ENCODE data around the gene RBP2.

The RBP2 gene

DNA sequence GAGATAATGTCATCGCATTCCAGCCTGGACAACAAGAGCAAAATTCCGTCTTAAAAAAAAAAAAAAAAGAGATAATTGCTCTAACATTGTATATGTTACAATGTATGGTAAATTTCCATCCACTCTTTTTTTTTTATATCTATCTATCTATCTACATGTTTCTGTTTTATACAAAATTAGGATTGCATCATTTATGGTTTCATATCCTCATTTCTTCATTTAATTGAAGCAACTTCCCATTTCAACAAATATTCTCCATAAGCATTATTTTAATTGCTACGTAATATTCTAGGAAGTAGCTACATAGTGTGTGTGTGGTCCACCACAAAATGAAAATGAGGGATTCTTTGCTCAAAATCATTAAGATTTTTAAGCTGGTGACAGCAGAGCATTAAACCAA lies 44.8 kb upstream of the RBP2 start:
- in situ Hi-C loops (cut with HindIII; ENCODE audit: low pct_ligation_motif_present, low sequenced_read_pairs), result no loop called here
- no peak for DNase-seq

DNA sequence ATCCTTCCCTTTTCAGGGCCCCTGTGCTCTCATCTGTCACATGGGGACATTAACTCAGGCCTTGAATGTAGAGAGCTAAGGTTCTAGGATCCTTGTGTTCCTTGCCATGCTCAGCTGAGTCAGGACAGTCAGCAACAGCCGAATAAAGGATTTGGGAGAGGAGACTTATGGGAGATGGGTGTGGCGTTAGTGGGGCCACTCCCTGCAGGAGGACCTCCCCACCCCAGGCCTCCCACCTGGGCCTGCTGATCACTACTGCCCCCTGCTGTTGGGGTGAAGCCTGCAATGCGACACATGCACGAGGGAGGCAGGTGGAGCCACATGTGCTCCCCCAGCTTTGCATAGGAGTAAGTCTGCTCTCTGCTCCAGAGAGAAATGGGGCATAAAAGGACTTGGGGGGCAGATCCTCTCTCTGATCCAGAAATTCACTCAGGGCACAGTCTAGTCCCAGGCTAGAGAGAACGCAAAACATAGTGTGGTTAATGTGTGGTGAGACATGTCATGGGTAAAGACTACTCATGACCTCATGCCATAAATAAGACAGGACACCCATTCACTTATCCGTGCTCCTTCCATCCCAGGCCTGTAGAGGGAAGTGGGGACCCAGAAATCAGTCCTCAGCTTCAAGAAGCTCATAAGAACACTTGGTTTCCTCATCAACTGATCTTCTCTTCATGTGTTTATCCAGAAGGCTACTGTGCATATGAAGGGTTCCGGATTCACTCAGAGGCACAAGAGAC lies 43.9 kb upstream of the RBP2 start:
- no peaks in the 10 kb centered on the region for H3K36me3 ChIP-seq (replicated peaks)
- no peak overlapping the region for H3K27ac ChIP-seq
- TF ChIP-seq, protein P1, sequence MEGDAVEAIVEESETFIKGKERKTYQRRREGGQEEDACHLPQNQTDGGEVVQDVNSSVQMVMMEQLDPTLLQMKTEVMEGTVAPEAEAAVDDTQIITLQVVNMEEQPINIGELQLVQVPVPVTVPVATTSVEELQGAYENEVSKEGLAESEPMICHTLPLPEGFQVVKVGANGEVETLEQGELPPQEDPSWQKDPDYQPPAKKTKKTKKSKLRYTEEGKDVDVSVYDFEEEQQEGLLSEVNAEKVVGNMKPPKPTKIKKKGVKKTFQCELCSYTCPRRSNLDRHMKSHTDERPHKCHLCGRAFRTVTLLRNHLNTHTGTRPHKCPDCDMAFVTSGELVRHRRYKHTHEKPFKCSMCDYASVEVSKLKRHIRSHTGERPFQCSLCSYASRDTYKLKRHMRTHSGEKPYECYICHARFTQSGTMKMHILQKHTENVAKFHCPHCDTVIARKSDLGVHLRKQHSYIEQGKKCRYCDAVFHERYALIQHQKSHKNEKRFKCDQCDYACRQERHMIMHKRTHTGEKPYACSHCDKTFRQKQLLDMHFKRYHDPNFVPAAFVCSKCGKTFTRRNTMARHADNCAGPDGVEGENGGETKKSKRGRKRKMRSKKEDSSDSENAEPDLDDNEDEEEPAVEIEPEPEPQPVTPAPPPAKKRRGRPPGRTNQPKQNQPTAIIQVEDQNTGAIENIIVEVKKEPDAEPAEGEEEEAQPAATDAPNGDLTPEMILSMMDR (IDR thresholded peaks at IDR 0.05; ENCODE audit: low read depth, low read length, missing control alignments), result peak; percentile 61
- peak; percentile 24 for DNase-seq
- in situ Hi-C loops (cut with HindIII; ENCODE audit: low pct_ligation_motif_present, low sequenced_read_pairs), result no loop called here
- H3K27me3 ChIP-seq (replicated peaks), result no peaks in the 10 kb centered on the region
- H3K4me3 ChIP-seq (ENCODE audit: low read depth, low read length), result no peak overlapping the region

More for the DNA sequence above, 44.8 kb upstream of the RBP2 start:
- TF ChIP-seq, protein P1 (IDR thresholded peaks at IDR 0.05; ENCODE audit: low read depth, low read length, missing control alignments), result no peak
- Histone ChIP-seq H3K27ac (no peak overlapping the region), H3K27me3 (replicated peaks) (no peaks in the 10 kb centered on the region), H3K4me3 (ENCODE audit: low read depth, low read length) (no peak overlapping the region), H3K36me3 (replicated peaks) (no peaks in the 10 kb centered on the region)

DNA sequence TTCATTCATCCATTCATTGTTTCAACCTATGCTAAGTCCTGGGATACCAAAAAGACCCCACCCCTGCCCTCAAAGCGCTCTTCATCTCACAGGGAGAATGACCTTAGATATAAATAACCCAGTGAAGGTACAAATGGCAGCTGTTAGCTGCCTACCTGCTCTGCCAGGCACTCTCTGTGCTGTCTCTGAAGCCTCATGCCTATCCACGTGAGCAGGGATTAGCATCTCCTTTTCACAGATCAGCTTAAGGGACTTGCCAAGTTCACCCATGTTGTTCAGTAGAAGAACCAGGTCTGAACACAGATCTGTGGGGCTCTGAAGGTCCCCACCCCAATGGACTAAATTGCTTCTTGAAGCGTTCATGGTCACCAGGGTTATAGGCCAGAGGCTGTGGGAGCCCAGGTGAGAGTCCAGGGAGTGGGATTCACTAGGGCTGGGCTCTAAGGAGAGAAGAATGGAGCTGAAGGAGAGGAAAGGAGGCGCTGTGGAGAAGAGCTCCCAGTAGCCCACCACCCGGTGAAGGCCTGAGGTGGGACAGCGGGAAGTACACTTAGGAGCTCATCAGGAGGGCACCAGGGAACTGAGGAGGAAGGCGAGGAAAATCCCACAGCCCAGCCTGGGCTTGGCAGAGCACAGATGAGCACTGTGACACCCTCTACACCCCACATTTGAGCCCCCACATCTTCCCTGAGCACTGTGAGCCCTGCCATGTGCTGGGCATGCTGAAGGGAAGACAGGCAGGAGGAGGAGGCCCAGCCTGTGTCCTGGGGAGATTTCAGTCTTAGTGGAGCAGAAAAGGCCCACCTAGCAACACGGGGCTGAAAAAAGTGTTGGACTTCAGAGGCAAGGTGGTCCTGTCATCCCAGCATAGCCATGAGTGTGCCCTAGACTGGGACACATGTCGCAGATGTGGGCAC lies 42.9 kb upstream of the RBP2 start:
- H3K27me3 ChIP-seq (replicated peaks), result no peaks in the 10 kb centered on the region
- no peaks in the 10 kb centered on the region for H3K36me3 ChIP-seq (replicated peaks)
- no peak for DNase-seq
- no peak overlapping the region for H3K27ac ChIP-seq
- no peak overlapping the region for H3K4me3 ChIP-seq (ENCODE audit: low read depth, low read length)
- TF ChIP-seq, protein P1 (IDR thresholded peaks at IDR 0.05; ENCODE audit: low read depth, low read length, missing control alignments), result no peak
- in situ Hi-C loops (cut with HindIII; ENCODE audit: low pct_ligation_motif_present, low sequenced_read_pairs), result no loop called here

DNA sequence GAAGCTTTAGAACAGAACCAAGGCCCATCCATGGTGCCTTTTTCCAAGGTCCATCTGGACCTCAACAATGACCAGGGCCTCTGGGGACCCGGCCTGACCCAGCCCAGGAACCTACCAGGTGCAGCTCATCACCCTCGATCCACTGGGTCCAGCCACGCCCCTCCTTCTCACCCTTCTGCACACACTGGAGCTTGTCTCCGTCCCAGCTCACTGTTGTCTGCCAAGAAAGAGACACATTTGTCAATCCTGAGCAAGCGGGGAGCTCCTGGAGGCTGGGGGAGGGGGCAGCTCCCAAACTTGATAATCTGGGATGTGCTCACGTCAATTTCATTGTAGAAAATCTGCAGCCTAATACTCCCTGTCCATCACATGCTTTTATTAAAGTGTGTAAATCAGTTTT lies 42.0 kb upstream of the RBP2 start:
- Histone ChIP-seq H3K27ac (no peak overlapping the region), H3K36me3 (replicated peaks) (no peaks in the 10 kb centered on the region), H3K4me3 (ENCODE audit: low read depth, low read length) (no peak overlapping the region), H3K27me3 (replicated peaks) (no peaks in the 10 kb centered on the region)
- in situ Hi-C loops (cut with HindIII; ENCODE audit: low pct_ligation_motif_present, low sequenced_read_pairs), result no loop called here
- TF ChIP-seq, protein P1 (IDR thresholded peaks at IDR 0.05; ENCODE audit: low read depth, low read length, missing control alignments), result no peak
- no peak for DNase-seq

DNA sequence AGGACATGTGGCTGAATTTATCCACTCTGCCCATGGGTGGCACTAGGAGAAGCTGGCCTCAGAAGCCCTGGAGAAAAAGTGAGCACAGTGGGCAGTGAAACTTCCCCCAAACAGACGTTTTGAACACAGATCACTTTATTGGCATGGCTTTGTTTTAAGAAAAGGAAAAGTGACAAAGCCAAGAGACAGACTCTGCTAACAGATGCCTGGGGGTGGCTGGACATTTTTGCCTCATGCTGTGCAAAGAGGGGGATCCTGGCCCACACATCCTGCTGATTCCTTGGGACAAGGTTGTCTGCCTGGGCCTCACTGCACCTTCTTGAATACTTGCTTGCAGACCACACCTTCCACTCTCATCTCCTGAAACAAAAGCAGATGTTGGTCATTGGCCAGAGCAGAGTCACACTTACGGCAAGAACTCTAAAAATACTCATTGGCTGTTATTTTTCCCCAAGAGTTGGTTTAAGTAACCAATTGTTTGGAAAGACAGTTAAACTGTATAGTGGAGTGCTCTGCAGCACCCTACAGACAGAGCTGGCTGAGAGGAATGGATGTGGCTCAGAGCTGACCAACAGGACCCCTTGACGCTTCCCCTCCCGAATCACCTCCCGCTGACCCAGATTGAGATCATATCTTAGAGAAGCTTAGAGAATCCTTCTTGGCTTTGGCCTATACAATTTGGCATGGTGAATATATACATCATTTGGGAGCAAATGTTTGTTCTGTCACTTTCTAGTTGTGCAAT lies 41.2 kb upstream of the RBP2 start:
- in situ Hi-C loops (cut with HindIII; ENCODE audit: low pct_ligation_motif_present, low sequenced_read_pairs), result no loop called here
- TF ChIP-seq, protein P1 (IDR thresholded peaks at IDR 0.05; ENCODE audit: low read depth, low read length, missing control alignments), result no peak
- no peaks in the 10 kb centered on the region for H3K27me3 ChIP-seq (replicated peaks)
- H3K36me3 ChIP-seq (replicated peaks), result no peaks in the 10 kb centered on the region
- H3K4me3 ChIP-seq (ENCODE audit: low read depth, low read length), result no peak overlapping the region
- H3K27ac ChIP-seq, result no peak overlapping the region
- no peak for DNase-seq
